DND-41 (cell line): ENCODE data around the gene AFAP1.

ENCODE experiments used
- EZH2 ChIP-seq: IDR thresholded peaks from 3 replicates; pipeline ENCODE4 v1.6.1; 2012; ENCODE audit warnings: borderline replicate concordance, low read depth, mild to moderate bottlenecking, moderate library complexity, low read length, inconsistent platforms; ENCODE audit not compliant: severe bottlenecking
- TF ChIP-seq, protein P1 (sequence below): IDR thresholded peaks from 2 replicates; pipeline ENCODE4 v1.5.1; 2012; ENCODE audit warnings: borderline replicate concordance, low read length, moderate library complexity, mild to moderate bottlenecking; ENCODE audit not compliant: poor library complexity, severe bottlenecking; ENCODE audit errors: extremely low read depth

DNA sequence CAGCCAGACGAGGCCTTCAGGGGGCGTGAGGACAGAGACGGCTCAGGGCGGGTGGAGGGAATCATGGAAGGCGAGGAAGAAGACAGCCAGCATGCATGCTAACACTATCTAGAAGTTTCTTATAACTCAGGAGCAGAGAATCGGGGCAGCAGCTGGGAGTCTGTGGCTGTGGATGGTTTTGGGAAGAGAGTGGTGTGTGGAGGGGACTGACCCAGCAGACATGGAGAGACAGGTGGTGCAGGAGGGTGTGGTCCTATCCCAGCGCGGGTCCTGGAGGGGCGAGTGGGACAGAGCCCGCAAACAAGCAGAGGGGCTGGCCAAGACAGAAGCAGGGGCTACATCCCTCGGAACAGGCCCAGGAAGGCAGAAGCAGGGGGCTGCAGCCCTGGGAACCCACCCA, 192.1 kb downstream of the AFAP1 start:
- TF ChIP-seq, protein P1, sequence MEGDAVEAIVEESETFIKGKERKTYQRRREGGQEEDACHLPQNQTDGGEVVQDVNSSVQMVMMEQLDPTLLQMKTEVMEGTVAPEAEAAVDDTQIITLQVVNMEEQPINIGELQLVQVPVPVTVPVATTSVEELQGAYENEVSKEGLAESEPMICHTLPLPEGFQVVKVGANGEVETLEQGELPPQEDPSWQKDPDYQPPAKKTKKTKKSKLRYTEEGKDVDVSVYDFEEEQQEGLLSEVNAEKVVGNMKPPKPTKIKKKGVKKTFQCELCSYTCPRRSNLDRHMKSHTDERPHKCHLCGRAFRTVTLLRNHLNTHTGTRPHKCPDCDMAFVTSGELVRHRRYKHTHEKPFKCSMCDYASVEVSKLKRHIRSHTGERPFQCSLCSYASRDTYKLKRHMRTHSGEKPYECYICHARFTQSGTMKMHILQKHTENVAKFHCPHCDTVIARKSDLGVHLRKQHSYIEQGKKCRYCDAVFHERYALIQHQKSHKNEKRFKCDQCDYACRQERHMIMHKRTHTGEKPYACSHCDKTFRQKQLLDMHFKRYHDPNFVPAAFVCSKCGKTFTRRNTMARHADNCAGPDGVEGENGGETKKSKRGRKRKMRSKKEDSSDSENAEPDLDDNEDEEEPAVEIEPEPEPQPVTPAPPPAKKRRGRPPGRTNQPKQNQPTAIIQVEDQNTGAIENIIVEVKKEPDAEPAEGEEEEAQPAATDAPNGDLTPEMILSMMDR, result no peak
- TF ChIP-seq EZH2, result no peak
